SU-DHL-6 (cell line): Measurements from ENCODE around the gene ANKRD28.
A peak's percentile ranks its signal among the peaks of the same experiment; 100 is the strongest.

Experiments
- H2AFZ ChIP-seq: fragments of 200-600 bp; sonication (generic); 2 replicates; pipeline ENCODE4 v1.6.1; 2014; ENCODE audit warnings: low read depth, mild to moderate bottlenecking, moderate library complexity, mixed read lengths, antibody characterized with exemption, low read length; ENCODE audit not compliant: severe bottlenecking
- H3F3A ChIP-seq: fragments of 200-600 bp; shearing (Covaris generic); 2 replicates; pipeline ENCODE4 v1.6.0; 2016; ENCODE audit warnings: antibody characterized with exemption, mild to moderate bottlenecking; ENCODE audit not compliant: insufficient read depth
- H3K27ac ChIP-seq: fragments of 200-600 bp; sonication (generic); 2 replicates; pipeline ENCODE4 v1.5.1; 2016; ENCODE audit warnings: low read depth, mild to moderate bottlenecking, low read length, moderate library complexity, mixed read lengths
- H3K27me3 ChIP-seq: fragments of 200-600 bp; sonication (generic), shearing (Covaris generic); 2 replicates; pipeline ENCODE4 v1.6.0; 2014; ENCODE audit warnings: mild to moderate bottlenecking, low read length
- H3K36me3 ChIP-seq: fragments of 200-600 bp; sonication (generic); 2 replicates; pipeline ENCODE4 v1.6.1; 2014; ENCODE audit warnings: mild to moderate bottlenecking, low read length, mixed read lengths
- H3K4me2 ChIP-seq: fragments of 300-600, 200-600 bp; shearing (Covaris generic), sonication (generic); 2 replicates; pipeline ENCODE4 v1.6.0; 2014; ENCODE audit warnings: low read length, low read depth, mild to moderate bottlenecking; ENCODE audit not compliant: poor library complexity, severe bottlenecking
- H3K4me3 ChIP-seq: fragments of 200-600 bp; sonication (generic); 2 replicates; pipeline ENCODE4 v1.5.1; 2014; ENCODE audit warnings: antibody characterized with exemption, low read length, mild to moderate bottlenecking, mixed read lengths; ENCODE audit not compliant: insufficient read depth, poor library complexity, severe bottlenecking
- H3K79me2 ChIP-seq: fragments of 200-600 bp; sonication (generic); 2 replicates; pipeline ENCODE4 v1.6.1; 2014; ENCODE audit warnings: mild to moderate bottlenecking, low read length, moderate library complexity; ENCODE audit not compliant: insufficient read depth
- H3K9ac ChIP-seq: fragments of 200-600 bp; sonication (generic); 2 replicates; pipeline ENCODE4 v1.7.0; 2014; ENCODE audit warnings: mild to moderate bottlenecking, low read length
- H3K9me2 ChIP-seq: fragments of 200-600 bp; sonication (generic); replicated peaks from 2 replicates; pipeline ENCODE4 v1.6.1; 2014; ENCODE audit warnings: low read length; ENCODE audit not compliant: insufficient read depth
- H3K9me3 ChIP-seq: fragments of 200-600 bp; sonication (generic); 2 replicates; pipeline ENCODE4 v1.6.1; 2014; ENCODE audit warnings: low read length, mixed read lengths; ENCODE audit not compliant: insufficient read depth
- H4K20me1 ChIP-seq: fragments of 200-600 bp; sonication (generic); 2 replicates; pipeline ENCODE4 v1.6.1; 2014; ENCODE audit warnings: low read depth, mild to moderate bottlenecking, antibody characterized with exemption, low read length, moderate library complexity, mixed read lengths
- EZH2phosphoT487 ChIP-seq: fragments of 200-600 bp; sonication (generic), shearing (Covaris generic); conservative IDR thresholded peaks from 2 replicates; pipeline ENCODE4 v1.6.1; 2018; ENCODE audit warnings: mild to moderate bottlenecking, antibody characterized with exemption, low read length, moderate library complexity, mixed read lengths
- TF ChIP-seq, protein P1 (sequence below): fragments of 200-600 bp; sonication (generic); IDR thresholded peaks from one replicate; pipeline ENCODE4 v1.5.1; 2017; ENCODE audit warnings: antibody characterized with exemption, mild to moderate bottlenecking, low read length, moderate library complexity; ENCODE audit not compliant: insufficient read depth, poor library complexity, severe bottlenecking

ANKRD28 gene

DNA sequence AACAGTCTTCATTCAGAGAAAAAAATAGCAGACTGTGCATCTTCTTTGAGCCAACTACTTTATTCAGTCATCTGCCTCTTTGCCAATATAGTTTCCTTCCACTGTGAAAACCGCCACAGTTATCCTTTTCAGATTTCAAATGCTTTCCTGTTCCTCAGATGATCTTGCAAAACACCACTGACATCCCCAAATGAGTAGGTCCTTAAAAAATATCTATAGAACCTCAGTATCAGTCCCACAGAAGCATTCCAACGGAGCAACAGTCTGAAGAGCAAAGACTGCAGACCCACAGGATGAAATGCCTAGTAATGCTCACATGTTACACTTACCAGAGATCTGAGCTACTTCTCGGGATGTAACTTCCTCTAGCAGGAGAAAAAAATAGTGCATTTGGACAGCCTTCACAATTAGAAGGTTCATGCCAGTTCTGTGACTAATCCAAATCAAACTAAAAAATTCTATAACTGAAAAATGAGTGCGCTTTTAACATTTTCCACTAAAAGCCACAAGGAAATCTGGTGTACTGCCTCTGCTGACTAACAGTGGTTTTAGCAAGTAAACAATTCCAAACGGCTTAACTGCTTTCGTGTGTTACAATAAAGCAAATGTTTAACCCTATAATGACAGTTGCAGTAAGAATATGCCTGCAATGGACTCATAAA lies at the start of gene ANKRD28:
Gene ANKRD28 (minus strand): TSS at position 338 of the 662 bp plus-strand sequence. CDS start 1,458 bp downstream, outside the sequence.
- Histone ChIP-seq H3K4me3 (peak within 1 kb of the TSS; percentile 16), H4K20me1 (peaks cover 16% of the 10 kb centered on the region; the same call in 1 of the 2 replicates), H3K36me3 (peaks cover 9% of the 10 kb centered on the region; the same call in 1 of the 2 replicates), H3K79me2 (peaks cover 71% of the 10 kb centered on the region), H3F3A (peaks cover 26% of the 10 kb centered on the region; the same call in 1 of the 2 replicates), H3K9me2 (no peaks in the 10 kb centered on the region), H3K27me3 (no peaks in the 10 kb centered on the region), H3K9me3 (no peaks in the 10 kb centered on the region), H2AFZ (no peak within 1 kb of the TSS), H3K4me2 (peak within 1 kb of the TSS; percentile 63), H3K27ac (peak within 1 kb of the TSS; percentile 53), H3K9ac (peak within 1 kb of the TSS; percentile 12; the same call in 1 of the 2 replicates)
- TF ChIP-seq, protein P1, sequence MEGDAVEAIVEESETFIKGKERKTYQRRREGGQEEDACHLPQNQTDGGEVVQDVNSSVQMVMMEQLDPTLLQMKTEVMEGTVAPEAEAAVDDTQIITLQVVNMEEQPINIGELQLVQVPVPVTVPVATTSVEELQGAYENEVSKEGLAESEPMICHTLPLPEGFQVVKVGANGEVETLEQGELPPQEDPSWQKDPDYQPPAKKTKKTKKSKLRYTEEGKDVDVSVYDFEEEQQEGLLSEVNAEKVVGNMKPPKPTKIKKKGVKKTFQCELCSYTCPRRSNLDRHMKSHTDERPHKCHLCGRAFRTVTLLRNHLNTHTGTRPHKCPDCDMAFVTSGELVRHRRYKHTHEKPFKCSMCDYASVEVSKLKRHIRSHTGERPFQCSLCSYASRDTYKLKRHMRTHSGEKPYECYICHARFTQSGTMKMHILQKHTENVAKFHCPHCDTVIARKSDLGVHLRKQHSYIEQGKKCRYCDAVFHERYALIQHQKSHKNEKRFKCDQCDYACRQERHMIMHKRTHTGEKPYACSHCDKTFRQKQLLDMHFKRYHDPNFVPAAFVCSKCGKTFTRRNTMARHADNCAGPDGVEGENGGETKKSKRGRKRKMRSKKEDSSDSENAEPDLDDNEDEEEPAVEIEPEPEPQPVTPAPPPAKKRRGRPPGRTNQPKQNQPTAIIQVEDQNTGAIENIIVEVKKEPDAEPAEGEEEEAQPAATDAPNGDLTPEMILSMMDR, result no peak
- TF ChIP-seq EZH2phosphoT487, result no peak

DNA sequence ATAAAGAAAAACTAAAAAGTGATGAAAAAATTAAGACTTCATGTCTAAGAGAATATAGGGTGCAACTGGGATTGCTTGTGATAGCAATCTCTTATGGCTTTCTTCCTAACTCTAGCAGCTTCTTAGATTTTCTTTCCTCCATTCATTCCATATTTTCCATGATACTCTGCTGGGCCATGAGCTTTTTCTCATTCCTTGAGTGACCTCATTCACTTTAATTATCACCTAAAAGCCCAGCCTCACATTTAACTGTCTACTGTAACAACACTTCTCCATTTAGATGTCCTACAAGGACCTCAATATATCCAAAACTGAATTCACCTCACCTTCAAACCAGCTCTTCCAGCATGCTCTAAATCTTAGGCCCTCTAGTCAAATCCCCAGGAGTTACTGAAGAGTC lies 49.5 kb upstream of the ANKRD28 start:
- peaks cover 7% of the 10 kb centered on the region; the same call in 1 of the 2 replicates for H3K36me3 ChIP-seq
- TF ChIP-seq EZH2phosphoT487, result no peak
- TF ChIP-seq, protein P1, result no peak
- H3K9ac ChIP-seq, result no peak overlapping the region
- H3K79me2 ChIP-seq, result peaks cover 98% of the 10 kb centered on the region
- peaks cover under 1% of the 10 kb centered on the region; the same call in 1 of the 2 replicates for H3K9me3 ChIP-seq
- no peak overlapping the region for H3K4me2 ChIP-seq
- H3K27me3 ChIP-seq, result no peaks in the 10 kb centered on the region
- no peaks in the 10 kb centered on the region for H3K9me2 ChIP-seq
- no peak overlapping the region for H3K4me3 ChIP-seq
- H4K20me1 ChIP-seq, result peaks cover 21% of the 10 kb centered on the region
- H3F3A ChIP-seq, result no peaks in the 10 kb centered on the region
- no peak overlapping the region for H3K27ac ChIP-seq
- no peak overlapping the region for H2AFZ ChIP-seq

DNA sequence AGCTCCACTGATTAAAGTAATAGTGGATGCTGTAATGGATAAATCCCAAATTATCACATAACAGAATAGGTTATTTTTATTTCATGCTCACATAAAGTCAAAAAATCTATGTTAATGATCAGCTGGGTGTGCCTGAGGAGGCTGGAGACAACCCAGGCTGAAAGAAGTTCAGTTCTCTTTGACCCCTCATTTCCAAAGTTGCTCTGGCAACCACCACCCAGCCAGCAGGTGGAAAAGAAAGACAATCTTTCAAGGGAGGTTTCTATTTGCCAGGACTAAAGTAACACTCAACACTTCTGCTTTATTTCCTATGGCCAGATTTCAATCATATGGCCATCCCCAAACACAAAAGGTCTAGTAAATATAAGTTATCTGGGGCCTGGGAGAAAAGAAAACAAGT lies 48.8 kb upstream of the ANKRD28 start:
- Histone ChIP-seq H3K4me2 (no peak overlapping the region), H3K27ac (no peak overlapping the region), H2AFZ (no peak overlapping the region), H3K79me2 (peaks cover 96% of the 10 kb centered on the region), H3K4me3 (no peak overlapping the region), H3K9me2 (no peaks in the 10 kb centered on the region), H3K9ac (no peak overlapping the region), H4K20me1 (peaks cover 21% of the 10 kb centered on the region), H3K36me3 (peaks cover 2% of the 10 kb centered on the region; the same call in 1 of the 2 replicates), H3F3A (no peaks in the 10 kb centered on the region), H3K27me3 (no peaks in the 10 kb centered on the region), H3K9me3 (peaks cover 3% of the 10 kb centered on the region; the same call in 1 of the 2 replicates)
- TF ChIP-seq EZH2phosphoT487, result no peak
- TF ChIP-seq, protein P1, result no peak
